ENCODE data around the gene EFR3B.

Gene EFR3B

DNA sequence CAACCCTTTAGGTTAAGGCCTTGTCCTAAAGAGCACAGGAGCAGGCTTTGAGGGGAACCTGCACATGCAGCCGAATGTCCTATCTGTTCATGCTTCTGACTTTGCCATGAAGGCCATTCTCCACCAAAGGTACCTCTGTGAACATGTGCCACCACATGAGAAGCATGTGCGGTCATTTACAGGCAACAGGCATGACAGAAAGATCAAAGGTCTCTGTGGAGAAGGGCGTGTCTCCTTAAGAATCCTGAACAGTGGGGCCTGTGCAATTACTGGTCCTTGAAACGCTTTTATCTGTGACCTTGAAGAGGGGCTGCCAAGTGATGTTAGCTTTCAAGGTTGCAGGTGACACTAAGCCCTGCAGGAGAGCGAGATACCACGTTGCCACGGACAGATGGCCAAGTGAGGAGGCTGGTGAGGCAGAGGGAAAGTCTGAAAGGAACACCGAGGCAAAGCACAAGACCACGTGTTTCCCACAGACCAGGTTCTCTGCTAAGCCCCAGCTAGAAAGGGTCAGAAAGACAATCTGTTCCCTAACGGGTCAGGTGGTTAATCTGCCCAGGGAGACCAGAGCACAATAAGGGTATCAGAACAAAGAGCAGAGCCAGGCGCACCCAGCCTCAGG, 146.0 kb downstream of the EFR3B start:
- DNase-seq (ENCODE audit: low read depth), result no peak

DNA sequence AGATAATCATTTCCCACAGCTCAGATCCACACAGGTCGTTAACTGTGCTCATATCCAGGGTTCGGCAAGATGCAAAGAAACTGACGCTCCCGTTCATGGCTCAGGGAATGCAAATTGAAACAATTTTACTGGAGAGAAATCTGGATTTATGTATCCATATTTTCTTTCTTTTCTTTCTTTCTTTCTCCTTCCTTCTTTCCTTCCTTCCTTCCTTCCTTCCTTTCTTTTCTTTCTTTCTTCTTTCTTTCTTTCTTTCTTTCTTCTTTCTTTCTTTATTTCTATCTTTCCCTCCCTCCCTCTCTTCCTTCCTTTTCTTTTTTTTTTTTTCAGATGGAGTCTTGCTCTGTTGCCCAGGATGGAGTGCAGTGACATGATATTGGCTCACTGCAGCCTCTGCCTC, 146.5 kb downstream of the EFR3B start:
- DNase-seq (ENCODE audit: low read depth), result no peak

DNA sequence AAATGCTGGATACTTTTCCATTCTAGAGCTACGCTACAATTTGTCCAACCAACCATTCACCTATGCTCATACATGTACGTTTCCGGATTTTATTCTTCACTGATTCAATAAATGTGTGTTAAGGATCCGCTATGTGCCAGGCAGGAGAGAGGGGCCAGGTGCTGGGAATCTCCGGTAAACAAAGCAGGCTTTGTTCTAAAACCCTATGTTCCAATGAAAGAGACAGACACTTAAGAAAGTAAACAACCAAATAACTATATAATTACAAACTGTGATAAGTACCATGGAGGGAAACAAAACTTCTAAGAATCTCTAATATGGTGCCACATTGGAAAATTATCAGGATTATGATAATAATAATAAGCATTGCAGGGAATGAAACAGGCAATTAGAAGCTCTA, 148.7 kb downstream of the EFR3B start:
- DNase-seq (ENCODE audit: low read depth), result no peak

DNA sequence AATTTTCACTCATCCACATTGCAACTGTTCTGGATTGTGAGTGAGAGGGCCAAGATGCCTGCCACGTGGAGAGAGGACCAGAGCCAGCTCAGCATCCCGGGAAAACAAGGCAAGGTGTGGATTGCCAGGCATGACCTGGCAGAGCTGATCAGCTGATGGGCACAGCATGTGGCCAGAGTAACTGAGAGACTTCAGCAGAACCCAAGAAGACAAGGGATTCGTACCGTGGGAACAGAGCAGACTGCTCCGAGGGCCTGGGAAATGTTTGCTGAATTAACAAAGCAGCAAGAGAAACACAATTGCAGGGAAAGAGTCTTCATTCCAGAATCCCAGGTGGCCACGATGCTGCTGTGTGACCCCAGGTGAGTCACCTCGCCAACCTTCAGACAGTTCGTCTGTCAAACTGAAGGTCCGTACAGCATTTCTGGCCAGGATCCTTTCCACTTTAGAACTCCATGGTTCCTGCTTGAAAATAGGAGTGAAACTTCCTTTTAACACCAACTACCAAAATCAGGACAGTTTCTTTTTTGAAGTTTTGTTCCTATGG, 152.8 kb downstream of the EFR3B start:
- DNase-seq (ENCODE audit: low read depth), result no peak

DNA sequence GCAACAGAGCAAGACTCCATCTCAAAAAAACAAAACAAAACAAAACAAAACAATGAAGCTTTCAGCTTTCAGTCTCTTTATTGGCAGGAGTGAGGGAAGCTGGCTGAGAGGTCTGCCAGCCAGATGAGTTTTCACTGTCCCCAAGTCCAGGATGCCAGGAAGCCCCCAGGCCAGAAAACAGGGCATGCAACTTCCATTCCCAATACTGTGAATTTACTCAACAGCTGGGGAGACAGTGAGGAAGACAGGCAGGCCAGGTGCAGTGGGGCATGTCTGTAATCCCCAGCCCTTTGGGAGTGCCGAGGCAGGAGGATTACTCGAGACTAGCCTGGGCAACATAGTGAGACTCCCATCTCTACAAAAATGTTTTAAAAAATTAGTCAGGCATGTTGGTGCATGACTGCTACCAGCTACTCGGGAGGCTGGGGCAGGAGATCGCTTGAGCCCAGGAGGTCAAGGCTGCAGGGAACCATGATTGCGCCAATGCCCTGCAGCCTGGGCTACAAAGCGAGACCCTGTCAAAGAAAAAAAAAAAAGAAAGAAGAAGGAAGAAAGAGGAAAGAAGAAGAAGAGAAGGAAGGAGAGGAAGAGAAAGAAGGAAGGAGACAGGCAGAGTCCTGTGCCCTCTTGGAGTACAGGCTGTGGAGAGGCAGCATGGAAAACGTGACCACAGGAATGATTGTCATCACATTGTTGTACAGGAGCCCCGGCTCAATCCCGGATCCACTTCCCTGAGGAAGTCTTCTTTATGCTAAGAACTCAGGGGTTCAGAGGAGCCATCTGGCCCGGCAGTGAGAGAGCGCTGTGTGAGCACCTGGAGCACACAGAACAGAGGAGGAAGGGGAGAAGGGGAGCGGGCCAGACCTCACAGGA, 155.7 kb downstream of the EFR3B start:
- peak; percentile 76 for DNase-seq (ENCODE audit: low read depth)

DNA sequence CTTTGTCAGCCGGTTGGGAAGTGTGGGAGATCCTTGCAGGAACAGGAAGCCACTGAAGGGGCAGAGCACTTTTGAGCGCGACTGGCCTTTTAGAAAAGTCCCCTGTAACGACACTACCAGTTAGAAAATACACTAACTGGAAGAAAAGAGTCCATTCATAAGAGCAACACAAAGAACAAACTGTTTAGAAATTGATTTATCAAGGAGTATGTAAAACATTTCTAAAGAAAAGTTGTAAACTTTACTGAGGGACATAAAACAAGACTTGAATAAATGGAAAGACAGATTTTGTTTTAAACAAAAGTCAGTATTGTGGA, 156.3 kb downstream of the EFR3B start:
- no peak for DNase-seq (ENCODE audit: low read depth)

DNA sequence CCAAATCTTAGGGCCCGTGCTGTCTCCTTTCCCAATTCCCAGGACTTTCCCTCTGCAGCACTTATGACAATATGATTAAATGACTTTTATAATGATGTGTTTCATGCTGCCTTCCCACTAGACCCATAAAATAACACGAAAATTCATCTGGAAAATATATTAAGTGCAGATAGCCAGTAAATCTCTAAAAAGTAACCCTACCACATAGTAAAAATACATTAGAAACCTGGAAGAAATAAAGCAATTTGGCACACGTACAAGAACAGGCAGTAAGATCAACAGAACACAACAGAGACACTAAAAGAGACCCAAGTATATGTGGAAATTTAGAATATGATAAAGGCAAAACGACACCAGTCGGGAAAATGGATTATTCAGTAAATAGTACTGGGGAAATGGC, 156.7 kb downstream of the EFR3B start:
- no peak for DNase-seq (ENCODE audit: low read depth)

DNA sequence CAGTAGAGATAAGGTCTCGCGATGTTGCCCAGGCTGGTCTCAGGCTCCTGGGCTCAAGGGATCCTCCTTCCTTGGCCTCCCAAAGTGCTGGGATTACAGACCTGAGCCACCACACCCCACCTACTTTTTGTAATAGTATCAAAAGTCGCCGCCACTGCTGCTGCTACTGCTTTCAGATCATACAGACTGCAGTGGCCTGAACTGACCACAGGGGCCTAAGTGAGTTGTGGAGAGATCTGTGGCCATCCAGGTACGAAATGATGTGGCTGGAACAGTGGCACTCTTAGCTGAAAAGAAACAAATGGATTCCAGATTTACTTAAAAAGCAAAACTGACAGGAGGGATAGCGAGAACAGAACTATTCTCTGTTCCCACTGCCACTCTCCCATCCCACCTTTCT, 159.4 kb downstream of the EFR3B start:
- no peak for DNase-seq (ENCODE audit: low read depth)

DNA sequence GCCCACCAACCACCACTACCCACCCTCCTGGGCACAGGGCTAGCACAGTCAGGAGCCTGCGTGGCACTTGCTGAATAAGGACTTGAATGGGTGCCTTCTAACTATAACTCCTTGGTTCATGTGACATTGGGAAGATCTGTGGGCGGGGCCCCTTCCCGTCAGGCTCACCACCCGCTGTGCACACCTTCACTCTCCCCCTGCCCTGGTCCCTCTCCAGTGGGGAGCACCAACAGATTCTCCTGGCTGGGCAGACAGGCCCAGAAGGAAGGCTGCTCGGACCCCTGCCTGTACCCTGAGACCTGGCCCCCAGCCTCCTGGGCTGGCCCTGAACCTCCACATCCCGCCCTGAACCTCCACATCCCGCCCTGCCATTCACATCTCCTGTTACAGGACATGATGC, 159.9 kb downstream of the EFR3B start:
- DNase-seq (ENCODE audit: low read depth), result no peak

DNA sequence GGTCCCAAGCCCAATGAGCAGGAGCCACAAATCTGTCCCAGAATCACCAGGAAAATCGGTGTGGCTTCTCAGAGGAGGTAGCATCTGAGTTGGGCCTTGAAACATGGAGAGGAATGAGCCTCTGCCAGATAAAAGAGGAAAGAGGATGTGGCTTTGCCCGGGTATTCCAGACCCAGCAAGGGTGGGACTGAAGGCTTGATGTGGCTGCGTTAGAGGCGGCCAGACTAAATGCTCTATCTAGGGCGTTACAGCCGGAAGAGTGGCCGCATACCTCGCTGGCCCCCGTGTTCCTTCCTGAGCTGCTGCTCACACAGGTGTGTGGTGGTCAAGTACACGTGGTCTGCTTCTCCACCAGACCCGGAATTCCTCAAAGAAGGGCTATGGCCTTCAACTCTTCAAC, 160.4 kb downstream of the EFR3B start:
- DNase-seq (ENCODE audit: low read depth), result no peak

DNA sequence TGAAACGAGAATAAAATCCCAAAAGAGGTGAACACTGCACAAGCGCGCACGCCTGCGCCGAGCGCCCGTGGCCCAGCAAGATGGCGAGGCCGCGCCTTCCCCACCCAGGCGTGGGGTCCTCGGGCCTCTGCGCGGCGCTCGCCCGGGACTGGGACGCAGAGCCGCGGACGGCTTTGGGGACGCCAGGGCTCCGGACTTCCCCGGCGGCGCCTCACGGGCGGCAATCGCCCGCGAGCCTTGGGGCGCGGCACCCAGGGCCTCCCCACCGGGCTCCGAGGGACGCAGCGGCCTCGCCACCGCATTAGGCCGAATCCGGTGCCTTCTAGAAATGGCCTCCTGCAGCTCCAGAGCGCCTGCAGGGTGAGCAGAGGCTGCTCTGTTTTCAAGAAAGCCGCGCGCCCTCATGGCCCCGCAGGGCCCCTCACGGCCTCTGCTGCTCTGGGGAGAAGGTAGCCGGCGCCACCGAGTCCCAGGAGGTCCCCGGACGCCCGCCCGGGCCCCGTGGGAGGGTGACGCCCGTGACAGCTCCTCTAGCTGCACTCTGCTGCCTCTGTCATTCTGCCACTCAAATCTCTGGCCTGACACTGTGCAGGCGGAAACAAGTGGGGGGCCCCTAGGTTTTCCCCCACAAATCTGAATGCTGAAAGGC, 162.4 kb downstream of the EFR3B start:
- no peak for DNase-seq (ENCODE audit: low read depth)

DNA sequence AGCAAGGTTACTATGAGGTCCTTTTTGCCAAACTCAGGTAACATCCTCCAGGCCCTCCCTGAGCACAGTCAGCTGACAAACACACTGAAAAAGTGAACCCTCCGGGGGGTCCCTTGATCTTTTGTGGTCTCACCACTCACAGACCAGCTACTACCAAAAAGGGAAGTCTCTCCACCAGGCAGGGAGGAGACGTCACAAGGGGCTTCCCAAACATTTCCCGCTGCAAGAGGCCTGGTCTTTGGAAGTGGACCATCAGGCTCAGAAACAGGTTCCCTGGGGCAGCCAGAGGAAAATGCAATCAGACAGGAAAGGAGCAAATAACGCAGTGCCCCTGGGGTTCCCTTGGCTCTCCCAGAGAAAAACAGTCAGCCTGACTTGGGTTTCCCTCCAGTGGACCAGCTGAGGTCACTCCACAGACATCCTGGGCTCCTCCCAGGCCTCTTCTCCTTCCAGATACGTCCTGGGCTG, 165.2 kb downstream of the EFR3B start:
- DNase-seq (ENCODE audit: low read depth), result no peak
